ENCODE measurements around the gene STXBP1.

Gene STXBP1

GRCh38 chr9:127715470-127716337 is 103.6 kb downstream of the STXBP1 start, which contains the start of the genes PTRH1 and TTC16:
Gene PTRH1, minus strand, starts transcription at chr9:127715663. Its CDS starts 24 bp downstream, at chr9:127715639.
Gene TTC16, plus strand, starts transcription at chr9:127716079. Its CDS starts 67 bp downstream, at chr9:127716146.
- peak; percentile 99 for DNase-seq (ENCODE audit: low spot score)

DNA sequence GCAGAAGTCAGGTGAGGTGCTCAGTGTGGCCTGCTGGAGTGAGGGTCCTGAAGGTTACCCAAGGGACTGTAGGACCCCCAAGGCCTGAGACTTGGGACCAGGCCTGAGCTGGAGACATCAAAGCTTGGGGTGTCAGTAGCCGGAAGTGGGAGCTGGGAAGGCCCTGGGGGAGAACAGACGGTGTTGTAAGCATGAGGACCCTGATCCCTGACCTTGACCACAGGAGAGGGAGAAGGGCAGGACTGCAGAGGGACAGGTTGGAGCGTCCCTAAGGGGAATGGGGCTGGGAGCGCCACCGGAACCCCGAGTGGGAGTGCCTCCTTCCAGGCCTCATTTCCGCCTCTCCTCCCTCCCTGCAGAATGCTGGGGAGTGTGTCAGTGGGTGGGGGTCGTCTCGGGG is 104.3 kb downstream of the STXBP1 start:
- no peak for DNase-seq (ENCODE audit: low spot score)

GRCh38 chr9:127717766-127718165 is 105.7 kb downstream of the STXBP1 start:
- no peak for DNase-seq (ENCODE audit: low spot score)

DNA sequence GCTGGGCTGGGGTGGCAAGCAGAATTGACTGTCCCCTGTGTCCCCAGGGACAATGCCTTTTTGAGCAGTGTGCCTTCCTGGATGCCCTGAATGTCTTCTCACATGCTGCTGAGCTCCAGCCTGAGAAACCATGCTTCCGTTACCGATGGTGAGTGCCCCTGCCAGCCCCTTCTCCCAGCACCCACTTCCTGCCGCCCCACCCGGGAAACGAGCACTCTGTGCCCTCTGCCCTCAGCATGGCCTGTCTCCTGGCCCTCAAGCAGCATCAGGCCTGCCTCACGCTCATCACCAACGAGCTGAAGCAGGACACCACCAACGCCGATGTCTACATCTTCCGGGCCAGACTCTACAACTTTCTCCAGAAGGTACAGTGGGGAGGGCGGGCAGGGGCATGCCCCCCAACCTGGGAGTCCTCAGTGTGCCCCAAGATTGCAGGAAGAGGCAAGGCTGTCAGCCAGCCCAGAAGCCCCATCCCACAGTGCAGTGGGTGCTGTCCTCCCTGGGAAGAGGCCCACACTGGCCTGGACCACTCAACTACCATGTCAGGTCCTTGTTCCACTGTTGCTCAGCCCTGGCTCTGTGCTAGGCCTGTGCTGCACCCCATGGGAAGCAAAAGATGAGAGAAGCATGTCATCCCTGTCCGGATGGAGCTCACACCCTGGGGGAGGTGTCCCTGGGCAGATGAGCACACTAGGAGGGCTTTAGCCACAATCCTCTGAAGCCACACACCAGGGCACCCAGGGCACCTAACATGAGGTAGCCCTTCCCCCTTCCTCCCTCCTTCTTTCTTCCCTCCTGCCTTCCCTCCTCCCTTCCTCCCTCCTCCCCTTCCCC is 108.2 kb downstream of the STXBP1 start:
- DNase-seq (ENCODE audit: low spot score) = no peak

DNA sequence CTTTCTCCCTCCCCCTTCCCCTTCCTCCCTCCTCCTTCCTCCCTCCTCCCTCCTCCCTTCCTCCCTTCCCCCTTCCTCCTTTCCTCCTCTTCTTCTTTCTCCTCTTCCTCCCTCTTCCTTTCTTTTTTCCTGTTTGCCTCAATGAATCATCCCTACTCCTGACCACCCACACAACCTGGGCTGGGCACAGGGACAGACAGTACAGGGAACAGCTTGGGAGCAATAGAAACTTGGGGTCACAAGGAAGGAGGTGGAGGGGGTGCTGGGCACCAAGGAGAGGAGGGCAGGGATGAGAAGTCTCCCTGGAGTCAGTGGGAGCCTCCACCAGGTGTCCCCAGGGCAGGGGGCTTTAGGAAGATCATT is 108.8 kb downstream of the STXBP1 start:
- DNase-seq (ENCODE audit: low spot score) = no peak

- DNase-seq (ENCODE audit: low spot score) = no peak
These were observed 109.3 kb downstream of the STXBP1 start for GRCh38 chr9:127721391-127721821.

DNA sequence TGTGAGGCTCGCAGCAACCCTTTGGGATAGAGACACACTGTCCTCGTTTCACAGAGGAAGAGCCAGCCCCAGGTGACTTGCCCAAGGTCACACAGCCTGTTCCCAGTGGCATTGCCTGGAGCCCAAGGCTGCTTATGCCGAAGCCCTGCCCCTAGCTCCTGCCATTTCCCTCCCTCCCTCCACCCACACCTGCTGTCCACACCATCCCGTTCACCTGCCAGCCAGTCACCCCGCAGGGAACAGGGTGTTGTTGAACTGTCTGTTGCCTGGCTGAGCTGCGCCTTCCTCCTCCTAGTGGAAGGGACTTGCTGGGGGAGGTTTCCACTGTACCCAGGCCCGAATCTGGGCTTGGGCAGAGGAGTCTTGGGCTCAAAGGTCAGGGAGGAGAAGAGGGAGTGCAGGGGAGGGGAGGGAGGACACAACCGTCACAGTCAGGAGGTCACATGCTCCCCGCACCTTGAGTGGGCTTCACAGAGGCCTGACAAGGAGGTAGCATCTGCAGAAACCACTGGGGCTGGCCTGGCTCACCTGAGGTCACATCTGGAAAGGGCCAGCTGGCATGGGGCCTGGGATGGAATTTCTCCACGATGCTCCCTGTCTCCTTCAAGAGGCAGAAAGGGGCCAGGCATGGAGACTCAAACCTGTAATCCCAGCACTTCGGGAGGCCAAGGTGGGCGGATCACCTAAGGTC is 110.1 kb downstream of the STXBP1 start:
- DNase-seq (ENCODE audit: low spot score) = no peak

GRCh38 chr9:127723013-127723412 is 110.9 kb downstream of the STXBP1 start:
- no peak for DNase-seq (ENCODE audit: low spot score)

GRCh38 chr9:127723444-127723843 is 111.4 kb downstream of the STXBP1 start:
- no peak for DNase-seq (ENCODE audit: low spot score)

GRCh38 chr9:127724012-127724411 is 111.9 kb downstream of the STXBP1 start:
- no peak for DNase-seq (ENCODE audit: low spot score)

GRCh38 chr9:127726871-127727270 is 114.8 kb downstream of the STXBP1 start:
- no peak for DNase-seq (ENCODE audit: low spot score)

GRCh38 chr9:127728808-127729207 is 116.7 kb downstream of the STXBP1 start:
- no peak for DNase-seq (ENCODE audit: low spot score)

DNA sequence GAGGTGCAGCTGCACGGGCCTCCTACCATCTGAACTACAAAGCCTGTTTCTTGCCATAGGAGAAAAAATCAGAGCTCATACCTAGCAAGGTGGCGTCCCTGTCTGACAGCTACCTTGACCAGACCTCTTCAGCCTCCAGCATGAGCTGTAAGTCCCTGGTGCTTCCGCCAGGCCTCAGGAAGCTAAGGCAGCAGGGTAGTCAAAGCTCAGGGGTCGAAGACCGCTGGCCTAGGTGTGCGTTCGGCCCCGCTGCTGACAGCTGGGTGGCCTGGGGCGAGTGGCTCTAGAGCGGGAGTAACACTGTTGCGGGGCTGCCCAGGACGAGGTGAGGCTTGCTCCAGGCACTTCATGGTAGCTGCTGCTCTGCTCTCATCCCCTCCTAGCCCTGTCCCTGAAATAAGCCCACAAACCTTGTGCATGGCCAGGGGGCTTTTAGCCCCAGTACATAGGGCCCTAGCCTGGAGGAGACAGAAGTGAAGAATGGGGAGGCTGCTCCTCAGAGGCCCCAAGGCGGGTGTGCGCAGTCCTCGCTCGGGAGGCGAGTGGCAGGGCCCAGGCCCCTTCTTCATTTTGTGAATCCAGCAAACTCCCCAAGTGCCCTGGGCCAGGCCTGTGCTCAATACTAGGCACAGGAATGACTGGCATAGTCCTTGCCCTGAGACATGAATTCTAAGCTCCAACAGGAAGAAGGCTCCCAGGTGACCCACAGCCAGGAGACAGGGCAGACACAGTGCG is 117.6 kb downstream of the STXBP1 start:
- DNase-seq (ENCODE audit: low spot score) = no peak

DNA sequence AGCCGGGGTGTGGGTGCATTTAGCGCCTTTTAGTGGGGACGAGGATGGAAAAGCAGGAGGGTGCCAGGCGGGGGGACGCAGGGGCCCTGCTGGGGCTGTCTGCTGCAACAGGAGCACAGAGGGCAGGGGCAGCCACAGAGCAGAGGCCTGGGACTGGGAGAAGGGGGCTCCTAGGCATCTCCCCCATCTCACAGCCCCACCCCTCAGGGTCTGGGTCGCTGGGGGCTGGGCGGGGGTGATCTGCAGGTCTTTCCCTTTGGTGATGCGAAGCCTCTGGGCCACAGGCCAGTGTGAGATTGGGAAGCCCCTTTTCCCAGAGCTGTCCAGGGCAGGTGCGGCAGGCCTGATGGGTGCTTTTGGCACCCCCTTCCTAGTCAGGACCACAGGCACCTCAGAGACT is 118.2 kb downstream of the STXBP1 start:
- no peak for DNase-seq (ENCODE audit: low spot score)

- DNase-seq (ENCODE audit: low spot score) = no peak
These were observed 118.8 kb downstream of the STXBP1 start for GRCh38 chr9:127730799-127731410.

GRCh38 chr9:127731938-127732337 is 119.9 kb downstream of the STXBP1 start:
- DNase-seq (ENCODE audit: low spot score) = no peak

DNA sequence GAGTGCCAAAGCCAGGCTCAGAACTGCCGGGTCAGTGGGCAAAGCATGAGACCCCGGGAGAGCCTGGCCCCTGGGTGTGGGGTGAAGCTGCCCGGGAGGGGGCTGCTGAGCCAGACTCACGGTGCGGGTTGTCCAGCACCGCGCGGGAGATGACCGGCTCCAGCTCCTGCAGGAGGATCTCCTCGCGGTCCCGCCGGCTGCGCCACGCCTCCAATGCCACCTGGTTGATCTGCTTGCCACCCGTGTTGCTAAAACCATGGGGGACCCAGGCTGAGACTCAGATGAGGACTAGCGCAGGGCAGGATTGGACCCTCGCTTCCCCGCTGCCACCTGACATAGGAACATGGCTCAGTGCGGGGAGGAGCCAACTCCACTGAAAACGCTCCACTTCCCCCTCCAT is 120.4 kb downstream of the STXBP1 start:
- DNase-seq (ENCODE audit: low spot score) = no peak

GRCh38 chr9:127733614-127734013 is 121.5 kb downstream of the STXBP1 start:
- DNase-seq (ENCODE audit: low spot score) = no peak

GRCh38 chr9:127734247-127734746 is 122.2 kb downstream of the STXBP1 start:
- DNase-seq (ENCODE audit: low spot score) = no peak

- peak; percentile 99 for DNase-seq (ENCODE audit: low spot score)
These were observed 122.9 kb downstream of the STXBP1 start, which contains the start of gene TOR2A for GRCh38 chr9:127734747-127735529. Gene TOR2A, minus strand, starts transcription at chr9:127735294. Its CDS starts 24 bp downstream, at chr9:127735270.
